Mesendoderm (in vitro differentiated cells): ENCODE data around the gene PLSCR3.

Experiments used
- DNase-seq: peaks from one replicate; pipeline ENCODE4 v3.0.0; 2013
- H2AK5ac ChIP-seq: 2 replicates; pipeline ENCODE4 v1.6.1; 2013; ENCODE audit warnings: low read length, inconsistent platforms
- H2BK120ac ChIP-seq: 2 replicates; pipeline ENCODE4 v1.6.1; 2013; ENCODE audit warnings: low read depth, mild to moderate bottlenecking, low read length, moderate library complexity, mixed read lengths
- H2BK15ac ChIP-seq: replicated peaks from 2 replicates; pipeline ENCODE4 v1.6.1; 2013; ENCODE audit warnings: low read depth, mild to moderate bottlenecking, moderate library complexity
- H2BK5ac ChIP-seq: 2 replicates; pipeline ENCODE4 v1.6.1; 2013; ENCODE audit warnings: low read length, inconsistent platforms
- H3K18ac ChIP-seq: 2 replicates; pipeline ENCODE4 v1.6.1; 2013; ENCODE audit warnings: mild to moderate bottlenecking, low read length, mixed read lengths
- H3K23ac ChIP-seq: one replicate; pipeline ENCODE4 v1.6.1; 2013; ENCODE audit warnings: low read length
- H3K27ac ChIP-seq: 2 replicates; pipeline ENCODE4 v1.5.1; 2013; ENCODE audit warnings: low read depth, mild to moderate bottlenecking, inconsistent platforms, low read length, moderate library complexity
- H3K27me3 ChIP-seq: 2 replicates; pipeline ENCODE4 v1.6.1; 2013; ENCODE audit warnings: low read length, control low read depth, mild to moderate bottlenecking, inconsistent platforms; ENCODE audit not compliant: insufficient read depth, poor library complexity
- H3K36me3 ChIP-seq: 2 replicates; pipeline ENCODE4 v1.6.1; 2013; ENCODE audit warnings: low read length, inconsistent platforms; ENCODE audit not compliant: control insufficient read depth, insufficient read depth
- H3K4ac ChIP-seq: one replicate; pipeline ENCODE4 v1.6.1; 2013; ENCODE audit warnings: low read depth, mild to moderate bottlenecking, low read length, moderate library complexity
- H3K4me1 ChIP-seq: 2 replicates; pipeline ENCODE4 v1.6.1; 2013; ENCODE audit warnings: low read depth, low read length, inconsistent platforms; ENCODE audit not compliant: control insufficient read depth
- H3K4me2 ChIP-seq: 2 replicates; pipeline ENCODE4 v1.6.1; 2013; ENCODE audit warnings: low read length
- H3K4me3 ChIP-seq: 2 replicates; pipeline ENCODE4 v1.5.1; 2013; ENCODE audit warnings: mild to moderate bottlenecking, low read length
- H3K56ac ChIP-seq: one replicate; pipeline ENCODE4 v1.6.1; 2013; ENCODE audit warnings: low read length
- H3K79me1 ChIP-seq: 2 replicates; pipeline ENCODE4 v1.6.1; 2013; ENCODE audit warnings: low read length, inconsistent platforms
- H3K79me2 ChIP-seq: 2 replicates; pipeline ENCODE4 v1.6.1; 2013; ENCODE audit warnings: mild to moderate bottlenecking, low read length; ENCODE audit not compliant: control insufficient read depth, insufficient read depth
- H3K9ac ChIP-seq: 2 replicates; pipeline ENCODE4 v1.6.1; 2013; ENCODE audit warnings: low read length, inconsistent platforms
- H4K5ac ChIP-seq: one replicate; pipeline ENCODE4 v1.6.1; 2013; ENCODE audit warnings: low read length
- H4K8ac ChIP-seq: one replicate; pipeline ENCODE4 v1.6.1; 2013; ENCODE audit warnings: low read depth, mild to moderate bottlenecking, control low read depth, low read length, moderate library complexity
- WGBS: extraction: QIAGEN DNeasy Blood & Tissue Kit; methylation state at CpG from one replicate; pipeline ENCODE4 v1.1.7; 2013; ENCODE audit warnings: low lambda C conversion rate, missing lambda C conversion rate; ENCODE audit not compliant: insufficient coverage; ENCODE audit errors: extremely low coverage; 5-methylcytosine and 5-hydroxymethylcytosine counted together

The PLSCR3 gene

DNA sequence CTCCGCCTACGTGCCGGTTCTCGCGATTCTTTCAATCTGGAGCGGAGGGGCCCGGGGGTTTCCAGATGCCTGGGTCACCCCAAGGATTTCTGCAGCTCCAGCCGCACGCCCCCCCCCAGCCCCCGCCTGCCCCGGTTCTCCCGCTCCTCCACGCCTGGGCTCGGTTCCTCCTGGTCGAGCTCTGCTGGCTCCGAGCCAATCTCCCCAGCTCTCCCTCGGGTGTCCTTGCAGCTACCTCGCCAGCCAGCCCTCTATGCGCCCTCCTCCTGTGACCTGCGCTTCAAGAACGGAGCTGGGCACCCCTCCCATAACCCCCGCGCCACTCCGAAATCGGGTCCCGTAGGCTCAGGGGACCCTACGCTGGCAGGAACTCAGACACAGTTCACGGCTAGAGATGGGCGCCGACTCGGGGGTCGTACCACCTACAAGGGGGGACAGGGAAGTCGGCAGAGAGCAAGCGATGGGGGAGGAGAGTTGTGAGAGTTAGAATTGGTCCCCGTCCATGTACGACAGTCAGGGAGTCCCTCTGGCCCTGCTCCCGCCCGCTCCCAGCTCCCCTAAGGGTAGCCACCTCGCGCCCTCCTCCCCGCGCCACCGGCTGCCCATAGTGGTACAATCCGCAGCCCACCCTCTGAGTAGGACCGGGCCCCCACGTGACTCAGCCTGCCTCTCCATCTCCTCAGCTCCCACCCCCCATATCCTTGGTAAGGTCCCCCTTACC lies 45.9 kb upstream of the PLSCR3 start:
- no peak overlapping the region for H4K5ac ChIP-seq
- peaks cover 9% of the 10 kb centered on the region for H3K27me3 ChIP-seq
- H4K8ac ChIP-seq, result peak overlapping the region; percentile 68
- H3K27ac ChIP-seq, result no peak overlapping the region
- H2AK5ac ChIP-seq, result no peak overlapping the region
- H3K36me3 ChIP-seq, result no peaks in the 10 kb centered on the region
- H3K23ac ChIP-seq, result no peak overlapping the region
- H3K79me2 ChIP-seq, result no peaks in the 10 kb centered on the region
- peak; percentile 60 for DNase-seq
- peak overlapping the region; percentile 96 for H3K9ac ChIP-seq
- H3K4me3 ChIP-seq, result peak overlapping the region; percentile 87
- peak overlapping the region; percentile 60 for H2BK5ac ChIP-seq
- no peaks in the 10 kb centered on the region for H3K79me1 ChIP-seq
- no peak overlapping the region for H2BK15ac ChIP-seq
- H3K56ac ChIP-seq, result peak overlapping the region; percentile 98
- H2BK120ac ChIP-seq, result no peak overlapping the region
- H3K4me1 ChIP-seq, result peaks cover 5% of the 10 kb centered on the region
- H3K4ac ChIP-seq, result no peak overlapping the region
- WGBS, result no CpG with 5 or more reads among the region's 46 CpGs
- H3K4me2 ChIP-seq, result peak overlapping the region; percentile 88
- peak overlapping the region; percentile 82 for H3K18ac ChIP-seq

DNA sequence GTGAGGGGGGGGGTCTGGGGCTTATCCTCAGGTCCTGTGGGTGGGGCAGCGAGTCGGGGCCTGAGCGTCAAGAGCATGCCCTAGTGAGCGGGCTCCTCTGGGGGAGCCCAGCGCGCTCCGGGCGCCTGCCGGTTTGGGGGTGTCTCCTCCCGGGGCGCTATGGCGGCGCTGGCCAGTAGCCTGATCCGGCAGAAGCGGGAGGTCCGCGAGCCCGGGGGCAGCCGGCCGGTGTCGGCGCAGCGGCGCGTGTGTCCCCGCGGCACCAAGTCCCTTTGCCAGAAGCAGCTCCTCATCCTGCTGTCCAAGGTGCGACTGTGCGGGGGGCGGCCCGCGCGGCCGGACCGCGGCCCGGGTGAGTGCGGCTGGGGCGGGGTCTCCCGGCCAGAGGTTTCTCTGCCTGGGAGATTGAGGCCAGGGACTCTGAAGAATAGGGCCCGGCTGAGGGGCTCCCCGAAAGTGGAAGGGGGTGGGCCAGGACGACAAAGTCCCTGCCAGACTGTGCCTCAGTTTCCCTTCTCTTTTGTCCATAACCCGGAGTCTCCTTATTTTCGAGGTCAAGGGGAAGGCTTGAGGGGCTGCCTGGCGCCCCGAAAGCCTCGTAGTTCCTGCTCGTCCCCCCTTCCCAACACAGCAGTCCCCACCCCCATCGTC lies 45.3 kb upstream of the PLSCR3 start, which contains the start of gene FGF11:
Gene FGF11, plus strand, starts transcription at position 51 of the 651 bp plus-strand sequence. Its CDS starts 109 bp downstream, at position 160.
- H3K56ac ChIP-seq, result peak within 1 kb of the TSS; percentile 98
- peak within 1 kb of the TSS; percentile 96 for H3K9ac ChIP-seq
- H3K36me3 ChIP-seq, result no peaks in the 10 kb centered on the region
- WGBS, result no CpG with 5 or more reads among the region's 50 CpGs
- no peak for DNase-seq
- H3K4me1 ChIP-seq, result peaks cover 5% of the 10 kb centered on the region
- H4K8ac ChIP-seq, result peak within 1 kb of the TSS; percentile 68
- peak within 1 kb of the TSS; percentile 91 for H3K23ac ChIP-seq
- no peak within 1 kb of the TSS for H2BK120ac ChIP-seq
- H3K18ac ChIP-seq, result peak within 1 kb of the TSS; percentile 82
- H3K27ac ChIP-seq, result no peak within 1 kb of the TSS
- no peaks in the 10 kb centered on the region for H3K79me2 ChIP-seq
- H3K4me3 ChIP-seq, result peak within 1 kb of the TSS; percentile 87
- H3K79me1 ChIP-seq, result no peaks in the 10 kb centered on the region
- H2AK5ac ChIP-seq, result no peak within 1 kb of the TSS
- no peak within 1 kb of the TSS for H2BK15ac ChIP-seq
- H3K4me2 ChIP-seq, result peak within 1 kb of the TSS; percentile 88
- H4K5ac ChIP-seq, result no peak within 1 kb of the TSS
- H2BK5ac ChIP-seq, result peak within 1 kb of the TSS; percentile 60
- H3K27me3 ChIP-seq, result peaks cover 9% of the 10 kb centered on the region
- H3K4ac ChIP-seq, result no peak within 1 kb of the TSS

DNA sequence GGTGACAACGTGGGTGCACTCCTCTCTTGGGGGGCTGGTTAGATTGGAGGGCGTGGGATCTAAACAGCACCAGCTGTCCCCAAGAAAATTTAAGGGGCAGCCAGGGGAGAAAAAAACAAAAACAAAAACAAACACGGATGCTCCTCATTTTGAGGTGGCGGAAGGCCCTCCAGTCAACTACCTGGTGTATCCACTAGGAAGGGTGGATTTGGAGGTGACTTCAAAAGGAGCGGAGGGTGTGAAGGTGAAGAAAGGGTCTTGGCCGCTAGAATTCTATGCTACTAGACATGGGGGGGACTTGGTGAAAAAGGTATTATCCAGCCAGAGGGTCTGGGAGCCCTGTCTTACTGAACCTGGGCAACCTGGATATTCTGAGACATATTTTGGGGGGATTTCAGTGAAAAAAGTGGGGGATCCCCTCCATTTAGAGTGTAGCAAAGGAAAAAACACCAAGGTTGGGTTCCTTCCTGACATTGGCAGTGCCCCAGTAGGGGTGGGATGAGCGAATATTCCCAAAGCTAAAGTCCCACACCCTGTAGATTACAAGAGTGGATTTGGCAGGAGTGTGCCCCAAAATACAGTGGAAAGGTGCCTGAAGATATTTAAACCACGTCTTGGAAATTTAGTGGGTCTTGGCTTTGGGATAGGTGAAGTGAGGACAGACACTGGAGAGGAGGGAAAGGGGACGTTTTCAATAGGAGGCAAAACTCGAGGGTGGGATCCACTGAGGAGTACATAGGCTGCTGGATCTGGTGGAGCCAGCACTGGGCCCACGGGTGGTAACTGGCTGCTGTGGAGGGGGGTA lies 44.5 kb upstream of the PLSCR3 start:
- H3K27me3 ChIP-seq, result peaks cover 9% of the 10 kb centered on the region
- H2AK5ac ChIP-seq, result no peak overlapping the region
- H3K56ac ChIP-seq, result peak overlapping the region; percentile 90
- peak overlapping the region; percentile 73 for H3K4me2 ChIP-seq
- H2BK15ac ChIP-seq, result no peak overlapping the region
- DNase-seq, result no peak
- no peaks in the 10 kb centered on the region for H3K79me2 ChIP-seq
- no peak overlapping the region for H3K27ac ChIP-seq
- no peak overlapping the region for H4K8ac ChIP-seq
- H2BK5ac ChIP-seq, result no peak overlapping the region
- H3K23ac ChIP-seq, result peak overlapping the region; percentile 91
- H3K4me1 ChIP-seq, result peaks cover 5% of the 10 kb centered on the region
- peak overlapping the region; percentile 37 for H3K4me3 ChIP-seq
- no peak overlapping the region for H3K18ac ChIP-seq
- no peak overlapping the region for H3K4ac ChIP-seq
- H3K79me1 ChIP-seq, result no peaks in the 10 kb centered on the region
- no CpG with 5 or more reads among the region's 11 CpGs for WGBS
- H4K5ac ChIP-seq, result no peak overlapping the region
- no peaks in the 10 kb centered on the region for H3K36me3 ChIP-seq
- peak overlapping the region; percentile 81 for H3K9ac ChIP-seq
- H2BK120ac ChIP-seq, result no peak overlapping the region

- Histone ChIP-seq H3K9ac (peak overlapping the region; percentile 81), H3K4me3 (peak overlapping the region; percentile 39), H2BK15ac (no peak overlapping the region), H4K5ac (no peak overlapping the region), H3K18ac (no peak overlapping the region), H2AK5ac (no peak overlapping the region), H3K4me2 (peak overlapping the region; percentile 88), H3K56ac (peak overlapping the region; percentile 90), H3K4me1 (peaks cover 5% of the 10 kb centered on the region), H4K8ac (no peak overlapping the region), H3K27ac (no peak overlapping the region), H2BK5ac (no peak overlapping the region), H2BK120ac (no peak overlapping the region), H3K79me2 (no peaks in the 10 kb centered on the region), H3K4ac (no peak overlapping the region), H3K36me3 (no peaks in the 10 kb centered on the region), H3K23ac (peak overlapping the region; percentile 91), H3K27me3 (peaks cover 9% of the 10 kb centered on the region), H3K79me1 (no peaks in the 10 kb centered on the region)
- WGBS, result no CpG with 5 or more reads among the region's 48 CpGs
- peak; percentile 59 for DNase-seq
Measured at GRCh38 chr17:7437950-7438614, 43.8 kb upstream of the PLSCR3 start.

GRCh38 chr17:7437369-7437863 lies 43.1 kb upstream of the PLSCR3 start:
- DNase-seq, result no peak
- Histone ChIP-seq H3K27me3 (peaks cover 9% of the 10 kb centered on the region), H3K36me3 (no peaks in the 10 kb centered on the region), H3K4me2 (peak overlapping the region; percentile 88), H2BK120ac (no peak overlapping the region), H4K5ac (no peak overlapping the region), H2AK5ac (no peak overlapping the region), H3K9ac (peak overlapping the region; percentile 73), H2BK5ac (no peak overlapping the region), H3K4ac (peak overlapping the region; percentile 10), H2BK15ac (no peak overlapping the region), H3K18ac (peak overlapping the region; percentile 8), H3K27ac (no peak overlapping the region), H3K4me3 (peak overlapping the region; percentile 39), H4K8ac (no peak overlapping the region), H3K56ac (peak overlapping the region; percentile 84), H3K79me1 (no peaks in the 10 kb centered on the region), H3K79me2 (no peaks in the 10 kb centered on the region), H3K23ac (no peak overlapping the region), H3K4me1 (peaks cover 5% of the 10 kb centered on the region)
- no CpG with 5 or more reads among the region's 31 CpGs for whole genome bisulfite sequencing
